SK-N-SH treated with all-trans-retinoic acid at 6 μM for 48 hours (cell line): ENCODE data around the gene SLC22A2.

Experiments used
- ARNTL ChIP-seq: fragments of 450-650 bp; formaldehyde crosslinking; IDR thresholded peaks from 2 replicates; pipeline ENCODE4 v1.5.0; 2020; ENCODE audit warnings: low read depth, mild to moderate bottlenecking, moderate library complexity, borderline replicate concordance
- BACH2 ChIP-seq: fragments of 250-450 bp; sonication (Bioruptor Pico); IDR thresholded peaks from 2 replicates; pipeline ENCODE4 v1.9.0; 2021; ENCODE audit warnings: mild to moderate bottlenecking, borderline replicate concordance
- CREB5 ChIP-seq: fragments of 250-450 bp; sonication (Bioruptor Pico); IDR thresholded peaks from 2 replicates; pipeline ENCODE4 v1.5.1; 2020; ENCODE audit warnings: low read depth, mild to moderate bottlenecking, moderate library complexity
- ESRRG ChIP-seq: fragments of 250-450 bp; sonication (Bioruptor Pico); IDR thresholded peaks from 2 replicates; pipeline ENCODE4 v1.6.1; 2021; ENCODE audit warnings: mild to moderate bottlenecking
- PPARA ChIP-seq: fragments of 250-450 bp; sonication (Bioruptor Pico); IDR thresholded peaks from 2 replicates; pipeline ENCODE4 v1.5.0; 2020; ENCODE audit warnings: mild to moderate bottlenecking, borderline replicate concordance
- RARB ChIP-seq: fragments of 250-450 bp; sonication (Bioruptor Pico); IDR thresholded peaks from 2 replicates; pipeline ENCODE4 v1.8.0; 2021; ENCODE audit warnings: mild to moderate bottlenecking, moderate library complexity
- ZC3H10 ChIP-seq: fragments of 250-450 bp; sonication (Bioruptor Pico); IDR thresholded peaks from 2 replicates; pipeline ENCODE4 v1.5.1; 2021; ENCODE audit warnings: mild to moderate bottlenecking, moderate library complexity
- ZNF70 ChIP-seq: fragments of 450-650 bp; formaldehyde crosslinking; IDR thresholded peaks from 2 replicates; pipeline ENCODE4 v1.5.0; 2020; ENCODE audit warnings: mild to moderate bottlenecking, moderate library complexity

GRCh38 chr6:160203953-160204352 is 54.7 kb downstream of the SLC22A2 start:
- TF ChIP-seq RARB (CRISPR knock-in tag) (no peak), ZC3H10 (CRISPR knock-in tag) (no peak), ZNF70 (no peak), ESRRG (CRISPR knock-in tag) (no peak), CREB5 (CRISPR knock-in tag) (no peak), BACH2 (CRISPR knock-in tag) (no peak), ARNTL (CRISPR knock-in tag) (no peak), PPARA (CRISPR knock-in tag) (no peak)
